ENCODE measurements around the gene TOMM40.

DNA sequence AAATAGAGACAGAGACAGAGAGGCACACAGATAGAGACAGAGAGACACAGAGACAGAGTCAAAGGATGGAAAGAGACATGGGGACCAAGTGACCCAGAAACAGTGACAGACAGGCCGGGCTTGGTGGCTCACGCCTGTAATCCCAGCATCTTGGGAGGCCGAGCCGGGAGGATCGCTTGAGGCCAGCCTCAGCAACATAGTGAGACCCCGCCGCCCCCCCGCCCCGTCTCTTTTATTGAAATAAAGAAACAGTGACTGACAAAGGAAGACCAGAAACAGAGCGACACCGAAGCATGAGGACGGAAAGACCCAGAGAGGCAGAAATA is 45.8 kb upstream of the TOMM40 start:
- TF ChIP-seq EZH2phosphoT487 (IDR thresholded peaks at IDR 0.05; ENCODE audit: insufficient read depth, low read depth): no peak
- TF ChIP-seq EZH2 (IDR thresholded peaks at IDR 0.05; ENCODE audit: insufficient read depth, poor library complexity, severe bottlenecking): no peak

All from GM23248 (cell line).